ENCODE measurements around the gene SNRK.
A peak's percentile ranks its signal among the peaks of the same experiment; 100 is the strongest.

Gene SNRK

DNA sequence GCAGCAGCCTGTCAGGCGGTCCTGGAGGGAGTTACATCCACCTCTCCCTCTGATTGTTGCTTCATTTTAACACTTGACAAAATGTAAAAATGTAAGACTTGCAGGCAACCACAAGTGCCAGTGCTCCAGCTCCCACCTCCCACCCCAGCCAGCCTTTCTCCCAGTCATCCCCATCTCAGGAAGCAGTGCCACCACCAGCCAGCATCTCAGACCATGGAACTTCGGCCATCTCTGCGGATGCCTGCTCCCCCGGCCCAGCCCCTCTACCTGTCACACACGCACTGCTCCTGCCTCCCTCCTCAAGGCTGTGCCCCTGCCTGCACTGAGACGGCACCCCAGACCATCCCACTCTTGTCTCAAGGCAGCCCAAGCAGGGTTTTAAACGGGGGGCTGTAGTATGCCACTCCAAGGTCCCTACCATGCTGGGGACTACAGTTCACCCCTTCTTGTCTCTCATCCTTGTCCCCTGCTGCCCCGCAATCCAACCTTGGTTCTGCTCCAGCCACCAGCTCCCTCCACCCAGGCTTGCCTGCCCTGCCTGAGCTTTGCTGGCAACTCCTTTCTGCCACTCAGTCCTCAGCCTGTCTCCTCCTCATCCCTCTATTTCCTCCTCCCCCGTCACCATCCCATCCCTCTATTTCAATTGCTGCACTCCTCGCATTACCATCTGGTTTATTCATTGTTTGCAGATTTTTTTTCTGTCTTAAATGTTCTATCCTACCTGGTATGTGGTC, 85.8 kb downstream of the SNRK start:
- no peak for DNase-seq

DNA sequence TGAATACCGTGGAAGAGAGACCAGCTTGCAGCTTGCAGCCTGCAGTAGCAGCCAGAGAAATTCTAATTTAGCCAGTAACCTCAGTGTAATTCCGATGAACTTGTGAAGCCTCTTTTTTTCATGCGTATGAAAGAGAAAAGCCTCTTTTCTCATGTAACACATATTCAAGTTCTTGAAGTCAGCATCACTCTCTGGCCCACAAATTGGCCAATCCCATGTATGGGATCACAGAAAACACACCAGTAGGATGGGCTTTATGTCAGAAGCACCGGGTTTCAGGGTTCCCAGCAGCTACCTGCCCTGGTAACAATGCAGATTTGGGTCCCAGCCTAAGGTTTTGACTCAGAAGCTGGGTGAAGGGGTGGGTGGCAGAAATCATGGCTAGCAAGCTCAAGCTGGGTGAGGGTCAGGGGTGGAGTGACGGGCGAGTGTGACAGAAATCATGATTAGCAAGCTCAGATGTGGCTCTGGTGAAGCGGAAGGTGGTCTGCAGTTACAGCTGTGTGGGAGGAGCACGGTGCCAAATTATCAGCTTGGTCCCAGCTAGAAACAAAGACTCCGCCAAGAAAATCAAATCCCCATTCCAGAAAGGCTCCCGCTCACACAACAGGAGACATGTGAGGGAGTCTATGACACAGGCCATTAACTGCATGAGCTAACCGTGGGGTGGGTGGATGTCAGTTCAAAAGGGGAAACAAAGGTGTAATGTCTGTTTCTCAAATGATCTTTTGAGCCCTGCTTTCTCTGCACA, 86.6 kb downstream of the SNRK start:
- peak; percentile 5 for DNase-seq

DNA sequence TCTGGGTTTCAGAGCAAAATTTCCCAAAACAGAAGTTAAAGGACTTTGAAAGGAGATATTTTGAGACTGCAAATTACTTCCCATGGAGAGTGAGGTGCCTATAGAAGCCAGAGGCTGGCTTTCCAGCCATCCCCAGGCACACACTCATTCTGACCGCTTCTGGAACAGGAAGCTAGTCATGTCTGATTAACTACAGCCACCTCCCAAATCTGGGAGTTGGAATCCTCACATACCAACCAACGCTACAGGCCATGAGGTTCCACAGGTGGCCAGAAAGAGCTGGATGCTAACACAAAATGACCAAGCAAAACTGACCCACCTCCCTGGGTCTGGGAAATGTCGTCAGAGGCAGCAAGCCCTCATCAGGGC, 87.2 kb downstream of the SNRK start:
- no peak for DNase-seq

GRCh38 chr3:43378066-43378935, 92.0 kb downstream of the SNRK start:
- DNase-seq: no peak

DNA sequence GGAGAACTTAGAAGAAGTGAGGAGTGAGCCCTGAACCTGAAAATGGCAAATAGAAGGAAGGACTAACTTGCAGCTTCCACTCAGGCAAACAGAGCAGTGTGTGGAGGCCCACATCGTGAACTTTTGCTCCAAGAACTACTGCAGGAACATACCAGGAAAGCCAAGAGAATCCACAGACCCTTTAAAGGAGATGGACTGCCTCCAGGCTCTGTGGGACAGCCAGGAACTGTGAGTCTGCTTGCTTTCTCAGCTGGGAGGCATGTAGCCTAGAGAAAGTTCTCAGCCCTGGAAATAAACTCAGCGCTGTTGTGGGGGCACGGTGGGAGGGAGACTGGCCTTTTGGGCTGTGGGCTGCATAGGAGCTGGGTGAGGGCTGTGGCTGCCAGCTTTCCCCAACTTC, 93.0 kb downstream of the SNRK start:
- no peak for DNase-seq

DNA sequence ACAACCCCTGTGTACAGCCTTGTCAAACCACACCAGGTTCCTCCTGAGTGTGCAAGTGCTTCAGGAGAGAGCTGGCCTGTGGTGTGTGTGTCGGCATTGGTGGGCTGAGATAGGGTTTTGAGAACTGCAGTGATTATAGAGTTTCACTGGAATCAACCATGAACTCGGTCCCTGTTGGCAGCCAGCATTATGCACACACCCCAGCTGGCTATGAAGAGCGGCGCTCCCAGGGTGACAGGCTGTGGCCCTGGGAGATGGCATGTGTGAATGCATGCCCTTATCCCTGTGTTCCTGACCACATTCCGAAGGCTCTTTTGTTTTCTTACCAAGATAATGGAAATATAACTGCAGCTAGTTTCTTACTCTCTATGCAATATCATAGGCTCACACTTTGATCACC, 101.8 kb downstream of the SNRK start:
- DNase-seq: no peak

DNA sequence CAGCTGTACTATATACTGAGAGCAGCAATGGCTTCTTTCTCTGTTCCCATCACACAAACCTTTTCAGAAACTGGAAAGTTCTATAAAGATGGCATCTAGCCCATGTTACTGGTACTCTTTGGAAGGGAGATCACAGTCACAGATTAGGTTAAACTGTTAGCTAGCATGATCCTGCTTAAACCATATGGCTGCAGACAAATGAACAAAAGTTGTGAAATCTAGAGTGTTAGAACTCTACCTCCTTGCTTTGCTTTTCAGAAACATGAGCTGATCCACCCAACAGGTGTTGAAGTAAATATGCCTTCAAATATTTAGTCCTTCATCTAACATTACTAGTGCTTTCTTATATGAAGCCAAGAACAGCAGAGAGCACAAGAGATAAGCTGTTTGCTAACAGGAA, 102.6 kb downstream of the SNRK start:
- DNase-seq: no peak

DNA sequence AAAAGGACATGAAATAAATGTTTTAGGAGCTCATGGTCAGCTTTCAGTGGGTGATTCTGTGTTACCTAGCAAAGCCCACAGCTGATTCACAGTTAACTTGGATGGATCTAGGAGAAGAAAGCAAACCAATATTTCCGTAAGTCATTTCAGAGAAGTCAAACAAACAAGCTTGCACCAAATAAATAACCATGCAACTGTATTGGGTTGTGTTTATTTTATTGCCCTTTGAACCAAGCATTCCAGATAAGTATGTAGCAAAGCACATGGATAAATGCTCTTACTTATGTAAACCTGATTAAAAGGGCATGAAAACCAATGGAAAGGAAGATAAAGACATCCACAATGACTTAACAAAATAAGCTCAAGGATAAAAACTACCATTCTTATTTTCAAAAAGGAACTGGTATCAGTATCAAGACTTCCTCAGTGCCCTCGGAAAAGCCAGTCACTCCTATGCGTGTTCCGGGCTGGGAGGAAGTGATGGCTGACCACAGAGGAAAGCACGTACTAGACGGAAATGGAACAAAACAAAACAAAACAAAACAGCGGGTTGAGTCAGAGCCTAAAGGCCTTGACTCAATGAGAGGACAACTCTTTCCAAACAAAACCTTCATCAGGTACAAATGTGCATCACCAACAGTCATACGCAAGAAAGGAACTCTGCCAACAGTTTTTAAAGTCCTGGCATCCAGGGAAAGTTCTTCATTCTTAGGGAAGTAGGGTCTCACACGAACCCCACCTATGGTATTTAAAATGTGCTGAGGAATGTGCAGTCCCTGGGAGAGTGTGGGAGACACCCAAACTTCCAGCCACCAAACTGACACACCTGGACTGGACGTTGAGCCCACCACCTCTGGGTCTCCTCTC, 103.3 kb downstream of the SNRK start:
- DNase-seq: no peak

DNA sequence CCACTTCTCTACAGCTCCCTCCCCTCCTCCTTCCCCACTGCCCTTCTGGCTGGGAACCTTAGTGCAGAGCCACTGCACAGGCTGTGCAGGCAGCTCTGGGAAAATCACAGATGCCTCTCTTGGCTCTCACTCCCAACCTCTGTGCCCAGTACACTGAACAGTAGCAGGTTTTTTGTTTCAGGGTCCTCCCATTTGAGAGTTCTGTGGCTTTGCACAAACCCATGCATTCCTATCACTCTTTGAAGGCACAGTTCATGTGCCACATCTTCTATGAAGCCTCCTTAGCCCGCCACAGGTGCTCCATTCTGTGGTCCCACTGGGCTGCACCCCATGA, 103.9 kb downstream of the SNRK start:
- DNase-seq: no peak

DNA sequence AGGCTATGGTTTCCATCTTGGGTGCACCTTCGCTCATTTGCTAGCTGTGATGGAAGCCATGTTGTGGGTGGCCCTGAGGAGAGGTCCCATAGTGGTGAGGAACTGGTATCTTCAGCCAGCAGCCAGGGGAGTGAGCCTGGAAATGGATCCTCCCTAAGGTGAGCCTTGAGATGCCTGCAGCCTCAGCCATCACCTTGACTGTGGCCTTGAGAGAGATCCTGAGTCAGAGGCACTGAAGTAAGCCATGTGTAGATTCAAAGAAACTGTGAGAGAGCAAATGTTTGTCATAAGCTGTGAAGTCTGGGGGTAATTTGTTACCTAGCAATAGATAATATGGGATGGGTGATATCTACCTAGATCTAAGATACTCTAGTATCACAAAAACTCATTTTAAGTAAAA, 105.3 kb downstream of the SNRK start:
- DNase-seq: no peak

DNA sequence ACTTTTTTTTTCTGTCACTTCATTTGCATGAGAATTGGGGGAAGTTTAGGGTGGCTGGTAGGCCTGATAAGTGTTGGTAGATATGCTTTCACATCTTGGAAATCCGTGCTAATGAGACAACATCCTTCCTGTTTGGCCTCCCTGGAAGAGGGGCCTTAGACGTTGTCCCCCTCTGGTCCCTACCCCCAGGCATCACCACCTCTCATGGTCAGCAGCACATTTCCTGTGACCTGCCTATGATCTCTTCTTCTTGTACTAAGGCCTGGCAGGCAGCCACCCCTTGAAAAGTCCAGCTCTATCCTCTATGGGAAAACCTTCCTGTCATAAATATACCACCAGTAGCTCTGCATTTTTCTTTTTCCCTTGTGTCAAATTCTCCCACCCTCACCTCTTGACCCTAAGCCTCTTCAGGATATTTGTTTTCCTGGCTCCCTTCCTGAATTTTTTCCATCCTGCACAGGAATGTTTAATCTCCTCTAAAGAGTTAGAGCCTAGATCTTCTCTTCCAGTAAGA, 107.8 kb downstream of the SNRK start:
- DNase-seq: no peak

- DNase-seq: no peak
Measured at GRCh38 chr3:43399034-43399433, 112.7 kb downstream of the SNRK start.

DNA sequence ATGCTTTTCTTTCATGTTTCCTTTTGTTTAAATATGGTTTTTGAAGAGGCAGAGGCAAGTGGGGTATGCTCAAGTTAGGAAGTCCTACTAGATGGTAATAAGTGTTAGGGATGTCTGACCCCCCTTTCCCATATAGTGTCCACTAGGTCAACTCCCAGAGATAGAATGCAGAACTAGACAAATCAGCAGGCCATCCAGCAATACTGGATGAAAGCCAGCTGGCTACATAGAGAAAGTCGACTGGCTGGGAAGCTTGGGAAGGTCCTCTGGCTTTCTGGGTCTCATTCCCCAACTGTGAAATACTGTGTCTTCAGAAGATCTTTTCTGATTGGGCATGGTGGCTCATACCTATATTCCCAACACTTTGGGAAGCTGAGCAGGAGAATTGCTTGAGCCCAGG, 113.8 kb downstream of the SNRK start:
- DNase-seq: no peak
